HG03575 (cell line): ENCODE measurements around the gene THY1.
"Not testable (repeated sequence)": the region's sequence is repeated elsewhere in the genome, so short reads cannot be mapped to it uniquely, and the experiment has no call there.

Experiments used
- ATAC-seq: cut with Tn5 transposase; IDR thresholded peaks from one replicate; pipeline ENCODE4 v1.9.1; 2021; ENCODE audit not compliant: unreplicated experiment, insufficient number of reproducible peaks, low FRiP score; ENCODE audit errors: extremely low read depth

The THY1 gene

DNA sequence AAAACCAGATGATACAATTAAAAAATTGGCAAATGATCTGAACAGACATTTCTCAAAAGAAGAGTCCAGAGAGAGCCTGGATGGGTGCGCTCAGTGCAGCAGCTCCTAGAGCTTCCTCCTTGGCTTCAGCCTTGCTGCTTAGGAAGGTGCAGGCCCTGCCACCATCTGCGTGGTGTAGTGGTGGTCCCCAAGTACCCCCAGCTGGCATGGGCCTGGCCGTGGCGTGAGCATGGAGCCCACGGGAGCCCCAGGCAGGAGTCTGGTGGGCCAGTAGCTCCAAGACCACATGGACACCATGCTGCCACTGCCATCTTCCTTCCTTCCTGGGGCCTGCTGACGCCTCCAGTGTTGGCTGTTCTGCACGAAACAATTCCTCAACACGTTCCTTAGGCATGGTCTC lies 20.5 kb downstream of the THY1 start:
- ATAC-seq, result no peak

DNA sequence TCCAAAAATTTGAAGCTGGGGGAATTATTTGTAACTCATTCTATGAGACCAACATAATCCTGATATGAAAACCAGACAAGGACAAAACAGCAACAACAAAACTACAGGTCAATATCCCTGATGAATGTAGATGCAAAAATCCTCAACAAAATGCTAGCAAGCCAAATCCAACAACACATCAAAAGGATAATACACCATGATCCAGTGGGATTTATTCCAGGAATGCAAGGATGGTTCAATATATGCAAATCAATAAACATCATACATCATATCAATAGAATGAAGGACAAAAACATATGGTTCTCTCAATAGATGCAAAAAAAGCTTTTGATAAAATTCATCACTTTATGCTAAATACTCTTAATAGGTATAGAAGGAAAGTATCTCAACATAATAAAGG lies 22.1 kb downstream of the THY1 start:
- ATAC-seq, result no peak

DNA sequence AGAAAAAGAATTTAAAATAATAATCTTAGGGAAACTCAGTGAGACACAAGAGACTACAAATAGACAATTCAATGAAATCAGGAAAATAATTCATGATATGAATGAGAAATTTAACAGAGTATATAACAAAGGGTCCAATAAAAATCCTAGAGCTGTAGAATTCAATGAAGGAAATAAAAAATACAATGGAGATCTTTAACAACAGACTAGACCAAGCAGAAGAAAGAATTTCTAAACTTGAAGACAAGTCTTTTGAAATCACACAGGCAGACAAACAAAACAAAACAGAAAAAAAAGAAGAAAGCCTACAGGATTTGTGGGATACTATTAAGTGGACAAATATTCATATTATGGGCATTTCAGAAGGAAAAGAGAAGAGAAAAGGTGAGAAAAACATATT lies 25.2 kb downstream of the THY1 start:
- ATAC-seq, result no peak

DNA sequence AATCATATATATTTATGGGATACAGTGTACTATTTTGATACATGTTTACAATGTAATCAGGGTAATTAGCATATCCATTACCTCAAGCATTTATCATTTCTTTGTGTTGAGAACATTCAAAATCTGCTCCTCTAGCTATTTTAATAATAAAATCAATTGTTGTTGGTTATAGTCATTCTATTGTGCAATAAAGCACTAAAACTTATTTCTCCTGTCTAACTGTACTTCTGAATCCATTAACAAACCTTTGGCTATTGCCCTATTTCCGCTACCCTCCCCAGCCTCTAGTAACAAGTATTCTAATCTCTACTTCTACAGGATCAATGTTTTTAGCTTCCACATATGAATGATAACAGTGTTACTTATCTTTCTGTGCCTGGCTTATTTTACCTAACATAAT lies 26.1 kb downstream of the THY1 start:
- no peak for ATAC-seq

DNA sequence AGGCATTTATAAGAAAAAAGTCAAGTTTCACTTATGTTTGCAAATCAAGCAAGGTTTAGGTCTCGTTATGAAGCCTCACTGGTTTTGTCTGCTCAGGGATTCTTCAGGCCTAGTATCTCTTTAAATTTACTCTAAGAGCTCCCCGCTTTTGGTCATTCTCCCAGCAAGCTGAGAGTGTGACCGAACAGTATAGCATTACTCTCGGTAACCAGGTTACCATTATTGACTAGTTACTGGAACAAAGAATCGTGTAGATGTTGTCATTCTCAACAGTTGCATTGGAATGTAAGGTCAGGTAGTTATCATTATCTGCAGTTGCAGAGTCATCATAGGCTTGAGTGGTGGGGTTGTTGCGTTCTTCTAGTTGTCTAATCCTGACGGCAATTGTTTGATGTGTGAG lies 31.7 kb downstream of the THY1 start:
- ATAC-seq, result no peak

DNA sequence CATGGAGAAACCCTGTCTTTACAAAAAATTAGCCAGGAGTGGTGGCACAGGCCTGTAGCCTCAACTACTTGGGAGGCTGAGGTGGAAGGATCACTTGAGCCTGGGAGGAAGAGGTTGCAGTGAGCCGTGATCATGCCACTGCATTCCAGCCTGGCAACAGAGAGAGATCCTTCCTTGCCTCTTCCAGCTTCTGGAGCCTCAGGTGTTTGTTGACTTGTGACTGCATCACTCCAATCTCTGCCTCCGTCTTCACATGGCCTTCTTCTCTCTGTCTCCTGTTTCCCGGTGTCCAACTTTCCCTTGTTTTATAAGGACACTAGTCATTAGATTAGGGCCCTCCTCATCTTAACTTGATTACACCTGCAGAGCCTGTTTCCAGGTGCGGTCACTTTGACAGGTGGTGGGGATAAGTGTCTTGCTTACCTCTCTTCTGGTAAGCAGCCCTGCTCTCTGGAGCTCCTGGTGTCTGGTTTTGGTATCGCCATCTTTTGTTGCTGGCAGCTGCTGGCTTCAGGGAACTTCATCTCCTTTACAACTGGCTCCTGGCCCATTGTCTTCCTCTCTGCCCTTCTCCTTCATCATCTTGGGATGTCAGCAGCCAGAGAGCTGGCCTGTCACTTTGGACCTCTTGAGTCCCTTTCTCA lies 33.2 kb downstream of the THY1 start:
- no peak for ATAC-seq

DNA sequence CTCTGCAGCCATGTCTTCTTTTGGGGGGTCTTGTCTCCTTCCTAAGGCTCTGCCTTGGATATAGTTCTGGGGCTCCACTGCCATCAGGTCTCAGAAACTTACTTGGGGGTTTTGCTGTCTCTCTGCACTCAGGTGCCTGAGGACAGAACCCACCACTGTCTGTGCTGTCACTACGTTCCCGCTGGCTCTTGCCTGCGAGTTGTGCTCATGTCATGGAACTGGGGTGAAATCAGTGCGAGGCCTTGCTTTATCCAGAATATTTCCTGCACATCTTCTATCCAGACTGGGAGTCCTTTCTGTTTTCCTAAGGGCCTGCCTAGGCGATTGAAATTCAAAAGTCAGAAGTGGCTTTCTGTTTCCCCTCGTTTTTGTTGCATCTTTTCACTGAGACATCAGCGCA lies 34.9 kb downstream of the THY1 start:
- ATAC-seq, result no peak

DNA sequence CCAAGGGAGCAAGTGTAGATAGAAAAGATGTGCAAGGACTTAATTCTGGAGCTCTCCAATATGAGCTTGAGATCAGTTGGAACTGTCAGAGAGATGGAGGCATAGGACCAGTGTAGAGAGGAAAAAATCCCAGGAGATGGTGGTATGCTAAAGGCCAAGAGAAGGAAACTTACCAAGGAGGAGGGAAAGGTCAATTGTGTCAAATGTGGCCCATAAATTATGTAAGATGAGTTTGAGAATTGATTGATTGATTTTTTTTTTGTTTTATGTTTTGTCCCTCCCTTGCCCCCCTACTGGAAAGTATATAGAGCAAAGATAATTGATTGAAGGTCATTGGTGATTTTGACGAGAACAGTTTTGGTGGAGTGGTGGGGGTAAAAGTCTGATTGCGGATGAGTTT lies 38.6 kb downstream of the THY1 start:
- no peak for ATAC-seq

DNA sequence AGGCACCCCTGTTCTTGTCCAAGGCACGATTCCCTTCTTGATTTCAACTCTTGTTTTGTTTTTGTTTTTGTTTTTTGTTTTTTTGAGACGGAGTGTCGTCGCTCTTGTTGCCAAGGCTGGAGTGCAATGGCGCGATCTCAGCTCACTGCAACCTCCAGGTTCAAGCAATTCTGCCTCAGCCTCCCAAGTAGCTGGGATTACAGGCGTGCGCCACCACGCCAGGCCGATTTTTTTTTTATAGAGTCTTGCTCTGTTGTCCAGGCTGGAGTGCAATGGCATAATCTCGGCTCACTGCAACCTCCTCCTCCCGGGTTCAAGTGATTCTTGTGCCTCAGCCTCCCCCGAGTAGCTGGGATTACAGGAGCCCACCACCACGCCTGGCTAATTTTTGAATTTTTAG lies 40.5 kb downstream of the THY1 start:
- ATAC-seq, result not testable (repeated sequence)

DNA sequence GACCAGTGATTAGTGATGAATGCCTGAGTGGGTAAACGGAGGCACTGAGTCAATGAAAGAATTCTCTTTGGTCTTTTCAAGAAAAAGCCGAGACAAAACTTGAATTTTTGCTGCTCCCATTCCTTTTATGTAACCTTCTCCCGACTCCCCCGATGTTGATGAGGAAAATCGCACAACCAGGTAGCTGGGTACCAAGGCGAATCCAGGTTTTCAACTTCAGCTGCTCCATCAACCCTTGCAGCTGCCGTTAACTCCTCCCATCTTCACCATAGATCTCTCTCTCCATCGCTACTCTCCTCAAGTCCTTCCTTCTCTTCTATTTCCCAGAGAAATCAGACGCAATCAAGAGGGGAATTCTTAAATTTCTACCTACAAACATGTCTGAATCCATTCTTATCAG lies 40.9 kb downstream of the THY1 start:
- no peak for ATAC-seq

DNA sequence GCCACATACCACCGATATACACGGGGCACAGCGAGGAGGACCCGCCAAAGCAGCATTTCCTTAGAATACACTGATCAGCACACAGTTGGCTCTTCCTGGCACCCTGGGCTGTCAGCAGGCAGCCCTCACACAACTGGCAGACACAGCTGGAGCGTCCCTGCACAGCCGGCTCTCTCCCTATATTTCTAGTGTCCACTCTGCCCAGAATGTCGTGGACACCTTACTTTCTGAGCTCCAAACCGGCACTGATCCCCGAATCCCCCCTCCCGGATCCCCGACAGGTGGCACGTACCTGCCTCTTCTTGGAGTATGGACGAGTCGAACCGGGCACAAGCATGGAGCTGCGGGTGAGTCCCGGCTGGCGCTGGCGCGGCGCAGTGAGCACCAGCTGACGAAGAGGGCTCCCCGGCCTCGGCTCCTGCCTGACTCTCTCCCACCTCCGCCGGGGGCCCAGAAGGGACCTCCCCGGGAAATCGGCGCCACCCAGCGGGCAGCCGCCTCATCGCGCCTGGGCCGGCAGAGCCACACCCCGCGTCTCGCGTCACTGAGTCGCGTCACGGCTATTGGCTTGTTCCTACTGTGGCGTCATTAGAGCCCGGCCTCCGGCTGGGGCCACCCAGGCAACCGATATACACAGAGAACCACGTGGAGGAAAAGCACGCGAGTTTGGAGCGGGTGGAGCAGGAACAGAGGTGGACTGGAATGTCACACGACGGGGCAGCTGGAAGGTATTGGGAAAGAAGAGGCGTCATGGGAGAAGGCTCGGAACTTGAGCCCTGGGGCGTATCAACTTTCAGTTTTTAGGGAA lies 41.6 kb downstream of the THY1 start, which contains the start of gene USP2:
Gene USP2, minus strand, starts transcription at position 510 of the 808 bp plus-strand sequence. CDS start 8,210 bp downstream, outside the sequence.
- peak; percentile 61 for ATAC-seq

DNA sequence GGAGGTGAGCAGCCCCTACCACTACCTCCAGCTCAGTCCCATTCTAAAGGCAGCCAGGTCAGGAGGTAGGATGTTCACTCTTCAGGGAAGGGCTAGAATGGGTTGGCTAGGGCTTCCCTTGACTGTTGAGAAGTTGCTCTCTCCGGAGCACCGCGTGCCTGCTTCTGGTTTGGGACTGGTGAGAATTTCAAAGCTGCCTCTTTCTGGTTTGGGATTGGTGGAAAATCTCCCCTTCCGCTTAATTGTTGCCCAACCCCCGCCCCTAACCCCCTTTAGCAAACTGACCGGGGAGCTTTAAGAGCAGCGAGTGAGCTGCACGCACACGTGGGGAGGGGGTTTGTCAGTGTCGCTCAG lies 42.2 kb downstream of the THY1 start:
- no peak for ATAC-seq

DNA sequence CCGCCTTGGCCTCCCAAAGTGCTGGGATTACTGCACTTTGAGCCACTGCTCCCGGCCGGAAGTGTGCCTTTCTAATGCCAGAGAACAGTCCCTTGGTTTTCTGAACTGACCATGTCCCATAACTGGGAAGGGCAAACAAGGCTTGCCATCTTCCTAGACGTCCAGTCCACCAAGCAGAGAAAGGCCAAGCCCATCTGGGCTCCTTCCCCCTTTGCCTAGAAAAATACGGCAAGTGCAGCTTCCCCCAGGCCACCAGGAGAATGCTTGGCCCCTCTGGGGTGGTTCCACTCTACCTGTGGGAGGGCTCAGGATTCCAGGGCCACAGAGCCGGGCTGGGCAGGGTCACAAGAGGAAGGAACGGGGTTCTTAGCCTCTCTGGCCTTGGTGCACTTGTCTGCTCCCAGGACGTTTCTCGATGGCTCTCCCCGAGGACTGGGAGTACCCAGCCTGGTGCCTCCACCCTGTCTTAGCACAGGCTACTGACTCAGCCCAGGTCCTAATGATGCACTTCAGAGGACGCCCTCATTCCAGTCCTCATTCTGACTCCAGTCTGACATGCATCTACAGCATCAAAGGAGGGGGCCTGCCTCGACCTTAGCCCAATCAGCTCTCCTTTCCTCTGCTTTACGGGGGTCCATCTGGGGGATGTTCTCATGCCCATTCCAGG lies 42.7 kb downstream of the THY1 start:
- no peak for ATAC-seq

DNA sequence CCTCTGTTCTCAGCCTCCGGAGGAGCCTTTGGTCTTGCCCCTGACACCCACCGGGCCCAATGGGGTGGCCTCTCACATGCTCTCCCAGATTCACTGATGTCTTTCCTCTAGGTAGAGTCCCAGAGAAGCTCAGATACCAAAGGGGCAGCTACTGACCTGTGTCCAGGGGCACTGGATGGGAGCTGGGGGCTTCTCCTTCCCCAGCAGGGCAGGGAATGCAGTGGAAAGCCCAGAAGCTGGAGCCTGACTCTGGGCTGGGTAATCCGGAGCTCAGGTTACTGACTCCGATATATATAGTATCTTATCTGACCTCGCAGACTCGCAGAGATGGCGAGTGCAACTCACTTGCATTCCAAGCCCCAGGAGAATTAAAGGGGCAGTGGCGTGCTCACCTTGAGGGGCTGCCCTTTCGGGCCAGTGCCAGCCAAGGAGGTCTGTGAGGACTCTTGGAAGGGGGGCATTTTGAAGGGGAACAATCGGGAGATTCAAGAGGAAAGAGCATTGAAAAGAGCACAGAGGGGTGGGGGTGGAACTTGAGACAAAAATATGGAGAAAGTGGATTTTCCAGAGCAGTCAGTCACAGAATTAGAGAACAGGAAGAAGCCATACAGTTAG lies 44.0 kb downstream of the THY1 start:
- no peak for ATAC-seq

DNA sequence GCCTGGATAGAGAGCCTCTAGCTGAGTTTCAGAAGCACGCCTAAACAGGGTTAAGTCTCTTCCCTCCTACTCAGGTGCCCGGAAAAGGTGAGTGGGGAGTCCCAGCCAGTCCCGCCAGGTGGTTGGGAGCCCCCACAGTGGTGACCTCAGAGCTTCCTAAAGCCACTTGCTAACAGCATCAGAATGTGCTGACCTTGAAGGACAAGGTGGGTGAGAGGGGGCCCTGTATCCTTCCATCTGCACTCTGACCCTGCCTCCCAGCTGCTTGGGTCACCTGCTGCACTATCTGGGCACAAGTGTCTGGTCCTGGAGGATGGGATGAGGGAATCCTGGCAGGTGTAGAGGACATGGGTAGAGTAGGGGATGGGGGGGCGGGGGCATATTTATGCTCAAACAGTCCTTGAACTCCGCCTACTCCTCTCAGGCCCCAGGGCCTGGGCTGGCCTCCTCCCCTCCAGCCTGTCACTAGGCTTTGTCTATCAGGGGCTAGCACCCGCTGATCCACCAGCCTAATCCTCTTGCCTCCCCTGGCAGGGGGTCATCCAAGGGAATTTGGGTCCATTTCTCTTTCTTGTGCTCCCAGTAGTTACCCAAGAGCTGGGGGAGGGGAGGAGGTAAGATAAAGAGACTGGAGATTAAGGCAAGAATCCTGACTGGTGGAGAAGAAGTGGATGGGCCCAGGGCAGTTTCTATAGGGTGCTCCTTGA lies 44.9 kb downstream of the THY1 start:
- ATAC-seq, result no peak

DNA sequence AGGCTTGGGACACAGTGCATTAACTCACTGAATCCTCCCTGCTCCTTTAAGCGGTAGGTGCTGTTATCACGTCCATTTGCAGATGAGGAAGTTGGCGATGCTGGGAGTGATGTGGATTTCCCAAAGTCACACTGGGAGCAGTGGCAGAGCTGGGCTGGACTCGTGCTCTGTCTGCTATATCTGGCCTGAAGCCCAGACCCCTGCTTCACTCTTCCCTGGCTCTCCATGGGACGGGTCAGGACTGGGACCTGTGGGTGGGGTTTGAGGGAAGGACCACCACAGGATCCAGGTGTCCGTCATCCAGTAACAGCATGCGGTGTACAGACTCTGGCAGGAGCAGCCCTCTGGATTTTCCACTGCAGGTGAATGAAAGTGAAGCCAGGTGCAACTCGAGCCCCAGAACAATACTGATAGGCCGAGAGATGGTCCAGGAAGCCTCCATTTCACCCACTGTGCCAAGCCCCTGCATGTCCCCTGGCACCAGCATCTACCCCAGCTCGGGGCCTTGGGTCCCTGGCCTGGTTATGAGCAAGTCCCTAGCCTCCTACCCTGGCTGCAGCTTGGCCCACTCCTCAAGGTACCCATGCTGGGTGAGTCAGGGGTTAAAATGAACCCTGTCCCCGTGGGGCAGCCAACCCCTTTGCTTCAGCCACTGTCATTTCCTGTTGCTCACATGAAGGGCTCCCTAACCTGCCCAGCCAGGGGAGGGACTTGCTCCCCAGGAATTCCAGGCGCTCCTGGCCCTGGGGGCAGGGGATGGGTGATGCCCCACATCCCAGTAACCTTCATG lies 45.7 kb downstream of the THY1 start:
- no peak for ATAC-seq

DNA sequence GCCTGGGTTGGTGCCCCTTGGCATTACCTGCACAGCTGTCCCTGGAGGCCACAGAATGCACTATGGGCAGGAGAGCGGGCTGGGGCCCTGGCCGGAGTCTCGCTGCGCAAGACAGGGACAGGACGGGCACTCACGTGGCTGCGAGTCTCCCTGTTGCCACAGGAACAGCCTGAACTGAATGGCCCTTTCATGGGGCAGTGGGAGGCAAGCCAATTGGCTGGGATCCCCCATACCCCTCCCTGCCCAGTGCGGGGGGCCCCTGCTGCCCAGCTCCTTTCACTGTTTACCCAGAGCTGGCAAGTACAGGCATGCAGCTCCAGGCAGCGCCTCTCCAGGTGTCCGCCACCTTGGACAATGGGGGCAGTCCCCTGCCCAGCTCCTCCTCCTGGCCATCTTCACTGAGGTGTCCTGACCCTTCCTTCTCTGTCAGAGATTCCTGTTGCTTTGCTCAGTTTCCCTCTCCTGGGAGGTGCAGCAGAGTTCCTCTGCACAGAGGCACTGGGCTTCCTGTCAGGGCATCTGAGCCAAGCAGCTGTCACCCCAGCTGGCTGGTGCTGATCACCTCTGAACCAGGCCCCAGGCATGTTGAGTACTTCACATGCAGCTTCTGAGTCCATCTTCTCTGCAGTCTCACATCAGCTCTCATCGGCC lies 46.6 kb downstream of the THY1 start:
- no peak for ATAC-seq
